A549 (cell line): ENCODE measurements around the gene RASL11B. TPM values are rescaled to one million over a fixed set of nuclear protein-coding genes. Genes with fewer than 3 reads are reported as not detected.
"Not testable (repeated sequence)": the region's sequence is repeated elsewhere in the genome, so short reads cannot be mapped to it uniquely, and the experiment has no call there.

ENCODE experiments used
- ATAC-seq, 2 experiments: fragments of 200-7000 bp in 1 of 2; fragments of >200 bp in 1 of 2; cut with Nextera tagmentation in 1 of 2; cut with Tn5 transposase in 1 of 2; 3 replicates each; pipeline versions ENCODE4 v1.8.0 to v1.9.1; 2018 to 2020; ENCODE audit warnings: mild to moderate bottlenecking in 1 of 2, moderate library complexity in 1 of 2
- CTCF ChIA-PET: fragments of 300-600 bp; sonication (Branson Sonifier 250); formaldehyde crosslinking; extraction: SDS; loops from one replicate; lab custom pipeline; 2021; ENCODE audit warnings: antibody characterized with exemption, inconsistent platforms; lab: Yijun Ruan, JAX
- POLR2A ChIA-PET: fragments of 350-600 bp; formaldehyde crosslinking; extraction: SDS; loops from one replicate; lab custom pipeline; 2021; ENCODE audit warnings: antibody characterized with exemption, inconsistent platforms; lab: Yijun Ruan, JAX
- DNase-seq, 2 experiments: peaks; one replicate each; pipeline versions ENCODE4 v3.0.0 to v3.0.0-alpha.2; 2011 to 2016; ENCODE audit warnings: low read depth in 1 of 2, low spot score in 1 of 2
- FAIRE-seq: peaks from 2 replicates; lab custom pipeline; 2011; peaks lifted over from hg19 to GRCh38; lab: Jason Lieb, UNC
- H3K27ac ChIP-seq, 2 experiments: fragments of >200 bp; sonication (Bioruptor Twin); formaldehyde crosslinking; 3 replicates each; pipeline ENCODE4 v1.5.1; 2016 to 2017
- H3K4me1 ChIP-seq: fragments of >200 bp; sonication (Bioruptor Twin); formaldehyde crosslinking; 3 replicates; pipeline ENCODE4 v1.6.1; 2016
- H3K4me2 ChIP-seq: fragments of >200 bp; sonication (Bioruptor Twin); formaldehyde crosslinking; 3 replicates; pipeline ENCODE4 v1.6.1; 2016
- H3K4me3 ChIP-seq: fragments of >200 bp; sonication (Bioruptor Twin); formaldehyde crosslinking; 3 replicates; pipeline ENCODE4 v1.5.1; 2016
- H3K9me3 ChIP-seq: fragments of >200 bp; sonication (Bioruptor Twin); formaldehyde crosslinking; 3 replicates; pipeline ENCODE4 v1.6.1; 2016
- CEBPB ChIP-seq, 2 experiments: fragments of >200 bp in 1 of 2; sonication (Bioruptor Twin) in 1 of 2; formaldehyde crosslinking in 1 of 2; IDR thresholded peaks; 2 replicates each; pipeline ENCODE4 v1.6.1; 2012 to 2016
- E2F6 ChIP-seq: IDR thresholded peaks from 2 replicates; pipeline ENCODE4 v1.6.1; 2012; ENCODE audit warnings: low read depth, borderline replicate concordance
- EHMT2 ChIP-seq: fragments of 200-600 bp; sonication (generic); IDR thresholded peaks from 2 replicates; pipeline ENCODE4 v1.6.1; 2016; ENCODE audit warnings: antibody characterized with exemption, low read depth, mild to moderate bottlenecking, moderate library complexity
- HDAC2 ChIP-seq: fragments of 200-600 bp; sonication (generic); IDR thresholded peaks from 2 replicates; pipeline ENCODE4 v1.6.1; 2016
- HOXB5 ChIP-seq: fragments of 250-450 bp; sonication (Bioruptor Pico); IDR thresholded peaks from 2 replicates; pipeline ENCODE4 v1.5.0; 2020; ENCODE audit warnings: mild to moderate bottlenecking, moderate library complexity
- KDM5A ChIP-seq: fragments of 200-600 bp; sonication (generic); IDR thresholded peaks from 2 replicates; pipeline ENCODE4 v1.6.1; 2016; ENCODE audit warnings: antibody characterized with exemption, mild to moderate bottlenecking
- MAFK ChIP-seq: fragments of 450-650 bp; IDR thresholded peaks from 2 replicates; pipeline ENCODE4 v1.6.1; 2014; ENCODE audit not compliant: partially characterized antibody
- NPAS2 ChIP-seq: fragments of 250-450 bp; sonication (Bioruptor Pico); IDR thresholded peaks from 2 replicates; pipeline ENCODE4 v1.8.0; 2022; ENCODE audit warnings: mild to moderate bottlenecking, moderate library complexity, borderline replicate concordance
- PHF8 ChIP-seq: fragments of 200-600 bp; sonication (generic); IDR thresholded peaks from 2 replicates; pipeline ENCODE4 v1.6.1; 2016; ENCODE audit warnings: low read depth, mild to moderate bottlenecking, antibody characterized with exemption, moderate library complexity, borderline replicate concordance
- RAD21 ChIP-seq, 2 experiments: fragments of >200 bp in 1 of 2; sonication (Bioruptor Twin) in 1 of 2; formaldehyde crosslinking in 1 of 2; IDR thresholded peaks in 1 of 2; conservative IDR thresholded peaks in 1 of 2; 2 replicates in 1 of 2; 3 replicates in 1 of 2; pipeline ENCODE4 v1.6.1; 2012 to 2018; ENCODE audit warnings: inconsistent platforms in 1 of 2
- RFX5 ChIP-seq: fragments of 450-650 bp; IDR thresholded peaks from 2 replicates; pipeline ENCODE4 v1.7.1; 2014; ENCODE audit warnings: antibody characterized with exemption, mild to moderate bottlenecking, moderate library complexity
- RNF2 ChIP-seq: fragments of 200-600 bp; sonication (generic); IDR thresholded peaks from 2 replicates; pipeline ENCODE4 v1.6.1; 2016; ENCODE audit warnings: low read depth, mild to moderate bottlenecking, antibody characterized with exemption, moderate library complexity, borderline replicate concordance
- SREBF2 ChIP-seq: fragments of 450-650 bp; IDR thresholded peaks from 2 replicates; pipeline ENCODE4 v1.6.1; 2014; ENCODE audit warnings: mild to moderate bottlenecking, moderate library complexity
- ZC3H11A ChIP-seq: fragments of 450-650 bp; IDR thresholded peaks from 2 replicates; pipeline ENCODE4 v1.6.1; 2014; ENCODE audit warnings: antibody characterized with exemption, mild to moderate bottlenecking
- ZNF302 ChIP-seq: fragments of 250-450 bp; sonication (Bioruptor Pico); IDR thresholded peaks from 2 replicates; pipeline ENCODE4 v1.9.0; 2021; ENCODE audit warnings: inconsistent platforms, mild to moderate bottlenecking, moderate library complexity
- ZSCAN20 ChIP-seq: fragments of 250-450 bp; sonication (Bioruptor Pico); IDR thresholded peaks from 2 replicates; pipeline ENCODE4 v1.8.0; 2022; ENCODE audit warnings: mild to moderate bottlenecking, moderate library complexity
- WGBS: methylation state at CpG from one replicate; pipeline ENCODE4 v1.1.6; 2017; ENCODE audit errors: missing lambda C conversion rate; 5-methylcytosine and 5-hydroxymethylcytosine counted together
- polyA plus RNA-seq, 4 experiments: library from polyadenylated mRNA; depleted of rRNA in 3 of 4; stranded (reverse); fragments of >200 nt; fragmentation: RNase III in 1 of 4; extraction: RNeasy Plus Mini Kit Qiagen cat#74134 plus additional on column Dnase treatment in 1 of 4; gene quantifications; 2 replicates in 3 of 4; 3 replicates in 1 of 4; pipeline ENCODE4 v1.2.3, GENCODE V29; 2011 to 2017
- TF ChIP-seq, protein P1 (sequence below): fragments of 150-350 bp; IDR thresholded peaks from 2 replicates; pipeline ENCODE4 v1.6.1; 2014; ENCODE audit warnings: low read depth, mild to moderate bottlenecking, low read length

Gene RASL11B
- polyA plus RNA-seq, 2 of the 4 experiments (the other 2 are of a cell fraction) = 0.04 to 0.05 TPM

- H3K4me1 ChIP-seq = no peaks in the 10 kb centered on the region
- TF ChIP-seq KDM5A = no peak
- TF ChIP-seq HOXB5 = no peak
- TF ChIP-seq, all 56 proteins: peak for 0
- no peak for FAIRE-seq
- Histone ChIP-seq H3K4me2 (no peak overlapping the region), H3K27ac (no peak overlapping the region), H3K4me3 (no peak overlapping the region), H3K9me3 (no peaks in the 10 kb centered on the region)
- ChIA-PET POLR2A (no interaction called here), CTCF (no interaction called here)
- no peak for ATAC-seq
- no peak for DNase-seq
- WGBS = 16% methylated on average over 3 of the region's 3 CpGs
Measured at GRCh38 chr4:52833941-52834525, 28.1 kb upstream of the RASL11B start.

DNA sequence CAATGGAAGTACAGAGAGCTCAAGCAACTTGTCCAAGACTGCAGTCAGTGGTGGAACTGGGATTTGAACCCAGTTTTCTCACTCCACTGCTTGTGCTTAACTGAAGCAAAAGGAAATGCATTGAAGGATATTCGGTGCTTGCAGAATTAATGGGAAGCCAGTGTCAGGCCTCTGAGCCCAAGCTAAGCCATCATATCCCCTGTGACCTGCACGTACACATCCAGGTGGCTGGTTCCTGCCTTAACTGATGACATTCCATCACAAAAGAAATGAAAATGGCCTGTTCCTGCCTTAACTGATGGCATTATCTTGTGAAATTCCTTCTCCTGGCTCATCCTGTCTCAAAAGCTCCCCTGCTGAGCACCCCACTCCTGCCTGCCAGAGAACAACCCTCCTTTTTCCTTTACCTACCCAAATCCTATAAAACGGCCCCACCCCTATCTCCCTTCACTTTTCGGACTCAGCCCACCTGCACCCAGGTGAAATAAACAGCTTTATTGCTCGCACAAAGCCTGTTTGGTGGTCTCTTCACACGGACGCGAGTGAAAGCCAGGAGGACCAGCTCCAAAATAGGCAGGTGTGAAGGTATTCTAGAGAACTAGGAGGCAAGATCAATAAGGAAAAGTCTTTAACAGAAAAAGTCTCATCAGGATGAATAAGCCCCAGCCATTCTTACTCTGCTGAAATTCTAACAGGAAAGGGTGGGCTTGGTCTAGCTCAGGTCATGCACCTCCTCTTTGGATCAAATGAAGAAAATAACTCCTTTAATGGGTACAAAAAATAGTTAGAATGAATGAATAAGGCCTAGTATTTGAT is 27.3 kb upstream of the RASL11B start:
- FAIRE-seq, POLR2A ChIA-PET, DNase-seq, H3K9me3 ChIP-seq, H3K4me1 ChIP-seq, ATAC-seq, H3K27ac ChIP-seq, H3K4me2 ChIP-seq, H3K4me3 ChIP-seq: not testable (repeated sequence)
- 56% methylated on average over 8 of the region's 8 CpGs for WGBS
- CTCF ChIA-PET = interaction anchor here (0.7 kb wide), 1 partner anchor 10 kb away, joined by 3 read pairs; no protein-coding TSS in a partner anchor

- no peaks in the 10 kb centered on the region for H3K4me1 ChIP-seq
- no peak for FAIRE-seq
- ATAC-seq = no peak
- H3K27ac ChIP-seq = no peak overlapping the region
- H3K4me3 ChIP-seq = no peak overlapping the region
- TF ChIP-seq RAD21 (conservative IDR thresholded peaks at IDR 0.05 in 1 of 2, IDR thresholded peaks at IDR 0.05 in 1 of 2) (no peak), HDAC2 (no peak), CEBPB (IDR thresholded peaks at IDR 0.05) (no peak), ZSCAN20 (no peak), MAFK (no peak), RFX5 (no peak), ZC3H11A (no peak), RNF2 (no peak)
- TF ChIP-seq, all 56 proteins: peak for 0
- no peak for DNase-seq
- ChIA-PET CTCF (no interaction called here), POLR2A (no interaction called here)
- Histone ChIP-seq H3K4me2 (no peak overlapping the region), H3K9me3 (no peaks in the 10 kb centered on the region)
- WGBS = 63% methylated on average over 3 of the region's 3 CpGs
Measured at GRCh38 chr4:52836120-52836519, 26.0 kb upstream of the RASL11B start.

GRCh38 chr4:52836678-52837077 is 25.4 kb upstream of the RASL11B start:
- ATAC-seq (no peak), DNase-seq (no peak), FAIRE-seq (no peak)
- Histone ChIP-seq H3K4me1 (no peaks in the 10 kb centered on the region), H3K27ac (no peak overlapping the region), H3K4me3 (no peak overlapping the region), H3K9me3 (no peaks in the 10 kb centered on the region), H3K4me2 (no peak overlapping the region)
- POLR2A ChIA-PET = no interaction called here
- CTCF ChIA-PET = no interaction called here
- WGBS = 84% methylated on average over 7 of the region's 7 CpGs
- TF ChIP-seq E2F6 (no peak), SREBF2 (no peak), PHF8 (no peak), NPAS2 (CRISPR knock-in tag) (no peak), ZNF302 (no peak), EHMT2 (no peak)
- TF ChIP-seq, protein P1, sequence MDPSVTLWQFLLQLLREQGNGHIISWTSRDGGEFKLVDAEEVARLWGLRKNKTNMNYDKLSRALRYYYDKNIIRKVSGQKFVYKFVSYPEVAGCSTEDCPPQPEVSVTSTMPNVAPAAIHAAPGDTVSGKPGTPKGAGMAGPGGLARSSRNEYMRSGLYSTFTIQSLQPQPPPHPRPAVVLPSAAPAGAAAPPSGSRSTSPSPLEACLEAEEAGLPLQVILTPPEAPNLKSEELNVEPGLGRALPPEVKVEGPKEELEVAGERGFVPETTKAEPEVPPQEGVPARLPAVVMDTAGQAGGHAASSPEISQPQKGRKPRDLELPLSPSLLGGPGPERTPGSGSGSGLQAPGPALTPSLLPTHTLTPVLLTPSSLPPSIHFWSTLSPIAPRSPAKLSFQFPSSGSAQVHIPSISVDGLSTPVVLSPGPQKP = no peak
